BJ (cell line): ENCODE data around the gene CTNND2. TPM values are rescaled to one million over a fixed set of nuclear protein-coding genes. Genes with fewer than 3 reads are reported as not detected.

Source experiments
- CTCF ChIA-PET: fragments of 350-600 bp; formaldehyde crosslinking; extraction: SDS; loops from one replicate; lab custom pipeline; 2021; ENCODE audit warnings: antibody characterized with exemption, inconsistent platforms; lab: Yijun Ruan, JAX
- POLR2A ChIA-PET: fragments of 300-600 bp; sonication (Branson Sonifier 250); formaldehyde crosslinking; extraction: SDS; loops from one replicate; lab custom pipeline; 2021; ENCODE audit warnings: antibody characterized with exemption; lab: Charles Lee
- DNase-seq: peaks from one replicate; pipeline ENCODE4 v3.0.0-alpha.2; 2011; ENCODE audit warnings: low read depth
- H3K27me3 ChIP-seq: 2 replicates; pipeline ENCODE4 v1.6.0; 2011; ENCODE audit warnings: low read length; ENCODE audit not compliant: control insufficient read depth, insufficient read depth
- H3K36me3 ChIP-seq: 2 replicates; pipeline ENCODE4 v1.5.1; 2011; ENCODE audit warnings: low read length; ENCODE audit not compliant: control insufficient read depth, insufficient read depth
- H3K4me3 ChIP-seq: 2 replicates; pipeline ENCODE4 v1.5.1; 2011; ENCODE audit warnings: low read depth, mild to moderate bottlenecking, control low read depth, low read length
- polyA plus RNA-seq: library from polyadenylated mRNA; depleted of rRNA; stranded (reverse); fragments of >200 nt; gene quantifications from 2 replicates; pipeline ENCODE4 v1.2.3, GENCODE V29; 2011
- TF ChIP-seq, protein P1 (sequence below): IDR thresholded peaks from 2 replicates; pipeline ENCODE4 v1.5.1; 2011; ENCODE audit warnings: low read depth, mild to moderate bottlenecking, control low read depth, inconsistent platforms, low read length, moderate library complexity; ENCODE audit not compliant: insufficient read depth

The CTNND2 gene
- polyA plus RNA-seq, 1 experiment, result not detected

DNA sequence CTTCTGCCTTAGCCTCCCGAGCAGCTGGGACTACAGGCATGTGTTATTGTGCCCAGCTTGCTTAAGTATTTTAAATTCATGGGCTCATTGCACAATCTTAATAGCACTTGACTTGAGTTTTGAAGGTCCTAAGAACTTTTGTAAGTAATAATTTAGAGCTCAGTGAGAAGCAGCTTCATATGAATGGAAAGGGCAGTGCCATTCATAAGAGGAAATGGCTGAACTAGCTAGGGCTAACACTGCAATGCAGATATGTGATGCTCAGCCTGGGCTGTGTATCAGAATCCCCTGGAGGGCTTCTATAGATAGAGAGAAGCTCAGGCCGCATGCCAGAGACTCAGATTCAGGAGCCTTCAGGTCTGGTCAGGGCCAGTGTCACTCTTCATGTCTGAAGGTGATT is 847.7 kb downstream of the CTNND2 start:
- Histone ChIP-seq H3K36me3 (no peaks in the 10 kb centered on the region), H3K27me3 (no peaks in the 10 kb centered on the region; the same call in 1 of the 2 replicates), H3K4me3 (no peak overlapping the region)
- CTCF ChIA-PET, result interaction anchor here (1.8 kb wide), 1 partner anchor 362 kb away, joined by 7 read pairs; no protein-coding TSS in a partner anchor
- no peak for DNase-seq
- POLR2A ChIA-PET, result no interaction called here
- TF ChIP-seq, protein P1, sequence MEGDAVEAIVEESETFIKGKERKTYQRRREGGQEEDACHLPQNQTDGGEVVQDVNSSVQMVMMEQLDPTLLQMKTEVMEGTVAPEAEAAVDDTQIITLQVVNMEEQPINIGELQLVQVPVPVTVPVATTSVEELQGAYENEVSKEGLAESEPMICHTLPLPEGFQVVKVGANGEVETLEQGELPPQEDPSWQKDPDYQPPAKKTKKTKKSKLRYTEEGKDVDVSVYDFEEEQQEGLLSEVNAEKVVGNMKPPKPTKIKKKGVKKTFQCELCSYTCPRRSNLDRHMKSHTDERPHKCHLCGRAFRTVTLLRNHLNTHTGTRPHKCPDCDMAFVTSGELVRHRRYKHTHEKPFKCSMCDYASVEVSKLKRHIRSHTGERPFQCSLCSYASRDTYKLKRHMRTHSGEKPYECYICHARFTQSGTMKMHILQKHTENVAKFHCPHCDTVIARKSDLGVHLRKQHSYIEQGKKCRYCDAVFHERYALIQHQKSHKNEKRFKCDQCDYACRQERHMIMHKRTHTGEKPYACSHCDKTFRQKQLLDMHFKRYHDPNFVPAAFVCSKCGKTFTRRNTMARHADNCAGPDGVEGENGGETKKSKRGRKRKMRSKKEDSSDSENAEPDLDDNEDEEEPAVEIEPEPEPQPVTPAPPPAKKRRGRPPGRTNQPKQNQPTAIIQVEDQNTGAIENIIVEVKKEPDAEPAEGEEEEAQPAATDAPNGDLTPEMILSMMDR, result no peak

DNA sequence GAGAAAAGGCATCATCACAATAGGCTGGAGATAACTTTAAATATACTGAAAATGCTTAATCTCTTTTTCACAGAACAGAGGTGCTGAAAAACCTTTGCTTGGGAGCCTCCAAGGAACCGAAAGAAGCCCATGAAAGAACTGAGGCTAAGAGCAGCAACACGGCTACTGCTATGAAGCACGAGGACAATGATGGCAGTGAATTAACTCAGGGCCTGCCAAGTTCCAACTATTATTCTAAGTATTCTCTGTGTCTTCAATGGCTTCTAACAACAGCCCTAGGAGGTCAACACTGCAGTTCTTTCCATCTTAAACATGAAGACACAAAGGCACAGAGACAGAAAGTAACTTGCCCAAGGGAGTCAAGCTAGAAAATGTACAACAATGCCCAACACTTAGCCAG is 850.2 kb downstream of the CTNND2 start:
- CTCF ChIA-PET, result no interaction called here
- no peaks in the 10 kb centered on the region for H3K36me3 ChIP-seq
- H3K4me3 ChIP-seq, result no peak overlapping the region
- H3K27me3 ChIP-seq, result no peaks in the 10 kb centered on the region
- DNase-seq, result no peak
- POLR2A ChIA-PET, result no interaction called here
- TF ChIP-seq, protein P1, result no peak

DNA sequence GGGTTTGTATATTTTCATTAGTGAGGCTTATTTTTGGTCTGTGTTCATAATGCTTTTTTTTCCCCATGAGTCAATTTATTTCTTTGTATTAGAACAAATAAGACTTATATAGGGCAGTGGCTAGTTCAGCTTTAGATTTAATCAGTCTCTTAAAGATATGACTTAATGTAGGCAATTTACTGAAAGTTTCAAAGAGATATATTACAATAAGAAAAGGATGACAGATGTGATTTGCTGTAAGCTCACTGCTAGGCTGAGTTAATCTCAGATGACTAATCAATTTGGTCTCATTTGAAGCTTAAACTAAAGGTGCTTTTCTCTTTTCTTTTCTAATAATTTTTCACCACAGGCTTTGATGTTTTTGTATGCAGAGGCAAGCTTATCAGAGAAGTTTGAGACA is 851.4 kb downstream of the CTNND2 start:
- DNase-seq, result no peak
- H3K4me3 ChIP-seq, result no peak overlapping the region
- ChIA-PET CTCF (interaction anchor here (0.6 to 1.5 kb wide), 2 partner anchors 191 to 347 kb away, joined by 3 read pairs; no protein-coding TSS in a partner anchor), POLR2A (no interaction called here)
- TF ChIP-seq, protein P1, result no peak
- H3K36me3 ChIP-seq, result no peaks in the 10 kb centered on the region
- no peaks in the 10 kb centered on the region for H3K27me3 ChIP-seq

DNA sequence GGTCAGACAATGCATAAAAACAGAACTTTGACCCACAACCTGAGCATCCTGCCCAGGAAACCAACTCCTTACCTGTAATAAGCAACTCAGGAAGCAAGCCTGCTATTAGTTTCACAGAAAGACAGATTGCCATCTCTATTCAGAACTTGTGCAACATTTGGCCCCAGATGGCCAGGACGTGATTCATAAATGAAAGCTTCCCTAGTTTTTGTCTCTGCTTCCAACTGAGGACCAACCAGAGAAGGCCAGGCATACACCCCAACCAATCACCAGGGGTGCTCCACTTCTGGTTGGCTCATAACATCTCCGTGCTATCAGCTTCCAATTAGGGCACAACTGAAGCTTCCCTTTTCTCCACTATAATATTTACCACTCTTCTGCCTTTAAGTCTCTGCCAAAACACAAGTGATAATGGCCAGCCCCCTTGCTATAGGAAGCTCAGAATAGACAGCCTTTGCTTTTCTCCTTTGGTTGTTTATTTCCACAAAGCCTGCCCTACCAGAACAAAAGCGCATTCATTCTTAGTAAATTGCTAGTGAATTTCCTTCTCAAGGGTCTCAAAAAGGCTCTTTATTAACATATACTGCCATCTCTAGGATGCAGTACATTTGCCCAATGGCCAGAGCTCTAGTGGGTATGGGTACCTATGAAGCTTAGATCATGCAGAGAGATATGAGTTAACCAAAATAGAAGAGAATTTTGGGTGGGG is 853.5 kb downstream of the CTNND2 start:
- ChIA-PET POLR2A (no interaction called here), CTCF (interaction anchor here (0.8 to 1.3 kb wide), 2 partner anchors 17 to 355 kb away, joined by 3 read pairs; no protein-coding TSS in a partner anchor)
- TF ChIP-seq, protein P1, result no peak
- Histone ChIP-seq H3K4me3 (no peak overlapping the region), H3K27me3 (no peaks in the 10 kb centered on the region; the same call in 1 of the 2 replicates), H3K36me3 (no peaks in the 10 kb centered on the region)
- DNase-seq, result no peak

DNA sequence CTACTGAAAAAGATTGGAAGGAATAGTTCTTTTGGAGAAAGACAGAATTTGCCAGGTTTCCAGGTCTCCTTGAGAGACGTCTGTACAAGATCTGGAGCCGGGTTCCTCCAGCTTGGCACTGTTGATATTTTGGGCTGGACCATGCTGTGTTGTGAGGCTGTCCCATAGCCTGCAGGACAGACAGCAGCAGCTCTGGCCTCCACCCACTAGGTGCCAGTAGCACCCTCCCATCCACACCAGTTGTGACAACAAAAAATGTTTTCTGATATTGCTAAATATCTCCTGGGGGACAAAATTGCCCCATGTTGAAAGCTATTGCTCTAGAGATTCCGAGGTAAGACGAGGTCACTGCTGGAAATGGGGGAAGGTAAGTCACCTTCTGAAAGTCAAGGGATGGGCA is 855.5 kb downstream of the CTNND2 start:
- H3K4me3 ChIP-seq, result no peak overlapping the region
- no peaks in the 10 kb centered on the region for H3K36me3 ChIP-seq
- H3K27me3 ChIP-seq, result no peaks in the 10 kb centered on the region; the same call in none of the 2 replicates
- DNase-seq, result no peak
- POLR2A ChIA-PET, result no interaction called here
- CTCF ChIA-PET, result no interaction called here
- TF ChIP-seq, protein P1, result no peak
